GM12873 (cell line): ENCODE measurements around the gene TMEM119.

Experiments used
- TF ChIP-seq, protein P1 (sequence below): IDR thresholded peaks from 2 replicates; pipeline ENCODE4 v1.5.1; 2012; ENCODE audit warnings: low read depth, mild to moderate bottlenecking, moderate library complexity, low read length, control low read depth; ENCODE audit not compliant: insufficient read depth; ENCODE audit errors: missing control alignments

The TMEM119 gene

DNA sequence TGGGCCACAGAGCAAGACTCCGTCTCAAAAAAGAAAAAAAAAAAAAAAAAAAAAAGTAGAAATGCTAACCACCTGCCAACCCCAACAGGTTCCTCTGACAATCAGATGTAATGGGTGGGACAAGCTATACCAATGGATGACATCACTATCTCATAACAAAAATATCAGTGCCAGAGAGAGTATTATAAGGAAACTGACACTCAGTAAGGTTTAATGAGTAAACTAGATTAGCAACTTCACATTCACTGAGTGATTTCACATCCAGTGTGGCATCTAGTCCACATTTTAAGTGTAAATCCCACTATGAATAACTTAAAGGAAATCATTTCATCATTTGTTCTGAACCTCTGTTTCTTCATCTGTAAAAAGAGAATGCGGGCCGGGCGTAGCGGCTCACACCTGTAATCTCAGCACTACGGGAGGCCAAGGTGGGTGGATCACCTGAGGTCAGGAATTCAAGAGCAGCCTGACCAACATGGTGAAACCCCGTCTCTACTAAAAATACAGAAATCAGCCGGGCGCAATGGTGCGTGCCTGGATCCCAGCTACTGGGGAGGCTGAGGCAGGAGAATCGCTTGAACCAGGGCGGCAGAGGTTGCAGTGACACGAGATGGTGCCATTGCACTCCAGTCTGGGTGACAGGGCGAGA is 38.8 kb downstream of the TMEM119 start:
- TF ChIP-seq, protein P1, sequence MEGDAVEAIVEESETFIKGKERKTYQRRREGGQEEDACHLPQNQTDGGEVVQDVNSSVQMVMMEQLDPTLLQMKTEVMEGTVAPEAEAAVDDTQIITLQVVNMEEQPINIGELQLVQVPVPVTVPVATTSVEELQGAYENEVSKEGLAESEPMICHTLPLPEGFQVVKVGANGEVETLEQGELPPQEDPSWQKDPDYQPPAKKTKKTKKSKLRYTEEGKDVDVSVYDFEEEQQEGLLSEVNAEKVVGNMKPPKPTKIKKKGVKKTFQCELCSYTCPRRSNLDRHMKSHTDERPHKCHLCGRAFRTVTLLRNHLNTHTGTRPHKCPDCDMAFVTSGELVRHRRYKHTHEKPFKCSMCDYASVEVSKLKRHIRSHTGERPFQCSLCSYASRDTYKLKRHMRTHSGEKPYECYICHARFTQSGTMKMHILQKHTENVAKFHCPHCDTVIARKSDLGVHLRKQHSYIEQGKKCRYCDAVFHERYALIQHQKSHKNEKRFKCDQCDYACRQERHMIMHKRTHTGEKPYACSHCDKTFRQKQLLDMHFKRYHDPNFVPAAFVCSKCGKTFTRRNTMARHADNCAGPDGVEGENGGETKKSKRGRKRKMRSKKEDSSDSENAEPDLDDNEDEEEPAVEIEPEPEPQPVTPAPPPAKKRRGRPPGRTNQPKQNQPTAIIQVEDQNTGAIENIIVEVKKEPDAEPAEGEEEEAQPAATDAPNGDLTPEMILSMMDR = no peak

DNA sequence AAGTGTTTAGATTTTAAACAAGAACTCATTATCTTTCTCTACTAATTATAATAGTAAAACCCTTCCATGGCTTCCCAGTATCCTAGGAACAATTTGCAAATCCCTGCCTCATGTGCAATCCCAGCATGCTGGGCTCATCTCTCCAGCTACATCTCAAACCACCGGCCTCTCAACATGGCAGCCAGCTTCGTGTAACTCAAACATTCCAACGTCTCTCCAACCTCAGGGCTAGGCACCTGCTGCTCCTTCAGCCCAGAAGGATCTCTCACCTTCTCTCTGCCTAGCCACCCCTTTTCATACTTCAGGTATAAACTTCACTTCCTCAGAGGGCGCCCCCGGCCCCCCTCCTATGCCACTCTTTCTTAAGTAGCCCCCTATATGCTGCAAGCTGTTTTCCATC is 44.1 kb downstream of the TMEM119 start:
- TF ChIP-seq, protein P1 = no peak

DNA sequence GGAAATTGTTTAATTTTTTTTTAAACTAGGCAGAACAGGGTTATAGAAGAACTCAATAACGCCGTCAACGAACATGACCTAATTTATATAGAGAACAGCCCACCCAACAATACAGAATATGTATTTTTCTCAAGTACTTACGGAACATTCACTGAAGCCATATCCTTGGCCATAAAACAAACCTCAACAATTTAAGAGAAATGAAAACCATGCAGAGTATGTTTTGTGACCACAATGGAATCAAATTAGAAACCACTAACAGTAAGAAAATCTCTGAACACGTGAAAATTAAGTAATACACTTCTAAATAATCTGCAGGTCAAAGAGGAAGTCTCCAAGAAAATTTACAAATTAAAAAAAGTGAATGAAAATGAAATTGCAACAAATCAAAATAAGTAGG is 46.3 kb downstream of the TMEM119 start:
- TF ChIP-seq, protein P1 = no peak

DNA sequence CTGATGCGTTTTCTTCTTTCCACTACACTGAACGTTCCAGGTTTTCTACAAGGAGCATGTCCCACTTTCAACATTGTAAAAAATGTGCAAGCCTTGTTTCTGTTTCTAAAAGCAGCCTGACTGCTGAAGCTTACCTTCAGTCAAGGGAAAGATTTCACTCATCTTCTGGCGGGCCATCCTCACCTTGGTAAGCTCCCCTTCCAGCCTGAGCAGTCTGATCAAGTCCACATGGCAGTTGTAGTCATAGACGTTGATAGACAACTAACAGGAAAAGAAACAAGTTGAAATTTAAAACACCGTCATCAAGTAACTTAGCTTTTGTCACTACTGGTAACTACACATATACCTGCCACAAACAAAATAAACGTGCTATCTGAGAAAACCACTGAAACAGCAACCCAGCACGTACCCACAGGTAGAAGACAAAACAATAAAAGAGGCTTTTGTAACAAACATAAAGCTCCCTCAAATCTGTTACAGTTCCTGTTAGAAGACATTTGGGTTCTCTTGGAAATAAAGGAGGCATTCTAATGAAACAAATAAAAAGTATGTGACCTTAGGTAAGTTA is 48.8 kb downstream of the TMEM119 start:
- TF ChIP-seq, protein P1 = no peak

DNA sequence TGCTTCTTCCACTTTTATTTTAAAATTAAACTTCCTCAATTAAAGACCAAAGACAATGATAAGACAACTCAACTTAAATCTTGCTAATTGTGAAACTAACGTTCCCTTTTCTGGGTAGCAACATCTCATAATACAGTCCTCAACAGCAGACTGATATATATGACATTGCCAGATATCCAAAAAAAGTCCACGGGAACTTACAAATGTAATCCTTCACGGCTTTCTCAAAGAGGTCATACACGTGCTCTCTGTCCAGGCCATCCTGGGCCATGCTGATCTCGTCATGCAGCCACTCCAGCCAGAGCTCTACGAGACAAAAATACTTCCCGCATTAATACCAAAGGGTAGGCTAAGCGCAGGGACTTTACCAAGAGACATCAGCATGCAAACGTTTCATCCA is 50.2 kb downstream of the TMEM119 start:
- TF ChIP-seq, protein P1 = no peak

DNA sequence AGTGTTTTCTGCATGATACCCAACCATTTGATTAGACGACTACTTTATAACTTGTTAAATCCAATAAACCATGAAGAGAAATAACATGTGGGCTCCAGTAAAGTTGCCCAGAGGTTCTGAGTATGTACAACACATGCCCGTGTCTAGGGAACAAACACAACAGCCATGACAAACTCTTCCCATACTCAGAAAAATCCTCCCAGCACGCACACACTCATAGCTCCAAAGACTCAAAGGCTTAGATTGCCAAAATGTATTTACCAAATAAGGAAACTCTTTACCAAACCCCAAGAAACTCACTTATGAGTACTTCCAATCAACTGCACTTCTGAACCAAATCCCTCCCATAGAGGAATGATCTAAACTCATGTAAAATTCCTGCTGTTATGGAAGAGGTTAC is 54.2 kb downstream of the TMEM119 start:
- TF ChIP-seq, protein P1 = no peak

DNA sequence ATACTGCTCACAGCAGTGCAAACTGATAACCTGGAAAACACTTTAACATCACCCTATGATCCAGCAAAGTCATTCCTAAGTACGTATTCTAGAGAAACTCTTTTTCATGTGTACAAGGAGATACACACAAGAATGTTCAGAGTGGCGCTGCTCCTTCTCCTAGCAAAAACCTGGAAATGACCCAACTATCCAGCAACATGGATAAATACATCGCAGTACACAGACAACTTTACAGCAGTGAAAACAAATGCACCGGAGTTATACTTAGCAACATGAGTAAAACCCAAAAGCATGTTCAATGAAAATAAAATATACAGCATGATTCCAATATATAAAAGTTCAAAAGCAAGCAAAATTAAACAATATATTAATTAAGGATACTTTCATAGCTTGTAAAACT is 55.6 kb downstream of the TMEM119 start:
- TF ChIP-seq, protein P1 = no peak
